Measurements from ENCODE around the gene GRID1. TPM values are rescaled to one million over a fixed set of nuclear protein-coding genes. Genes with fewer than 3 reads are reported as not detected.
"Not testable (repeated sequence)": the region's sequence is repeated elsewhere in the genome, so short reads cannot be mapped to it uniquely, and the experiment has no call there.

Gene GRID1
- total RNA-seq, 1 donor from 2014 or later, result 9.2 TPM

DNA sequence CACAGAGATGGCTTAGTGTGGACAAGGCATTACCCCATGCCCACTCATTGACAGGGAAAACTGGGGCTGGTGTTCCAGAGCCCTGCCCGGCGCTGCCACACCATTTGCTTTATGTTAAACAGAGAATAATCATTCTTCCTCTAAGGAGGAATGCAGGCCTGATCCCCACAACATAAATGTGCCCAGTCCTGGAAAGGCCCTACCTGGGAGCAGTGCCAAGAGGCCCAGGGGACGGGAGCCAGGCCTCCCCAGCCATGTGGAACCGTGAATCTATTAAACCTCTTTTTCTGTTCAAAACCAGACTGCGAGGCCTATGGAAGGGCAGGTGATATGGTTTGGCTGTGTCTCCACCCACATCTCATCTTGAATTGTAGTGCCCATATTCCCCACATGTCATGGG, 264.1 kb downstream of the GRID1 start:
- peaks cover under 1% of the 10 kb centered on the region for H3K27me3 Mint-ChIP-seq
- H3K36me3 Mint-ChIP-seq, result no peaks in the 10 kb centered on the region
- no peak overlapping the region for H3K4me3 Mint-ChIP-seq
- TF ChIP-seq, protein P1, sequence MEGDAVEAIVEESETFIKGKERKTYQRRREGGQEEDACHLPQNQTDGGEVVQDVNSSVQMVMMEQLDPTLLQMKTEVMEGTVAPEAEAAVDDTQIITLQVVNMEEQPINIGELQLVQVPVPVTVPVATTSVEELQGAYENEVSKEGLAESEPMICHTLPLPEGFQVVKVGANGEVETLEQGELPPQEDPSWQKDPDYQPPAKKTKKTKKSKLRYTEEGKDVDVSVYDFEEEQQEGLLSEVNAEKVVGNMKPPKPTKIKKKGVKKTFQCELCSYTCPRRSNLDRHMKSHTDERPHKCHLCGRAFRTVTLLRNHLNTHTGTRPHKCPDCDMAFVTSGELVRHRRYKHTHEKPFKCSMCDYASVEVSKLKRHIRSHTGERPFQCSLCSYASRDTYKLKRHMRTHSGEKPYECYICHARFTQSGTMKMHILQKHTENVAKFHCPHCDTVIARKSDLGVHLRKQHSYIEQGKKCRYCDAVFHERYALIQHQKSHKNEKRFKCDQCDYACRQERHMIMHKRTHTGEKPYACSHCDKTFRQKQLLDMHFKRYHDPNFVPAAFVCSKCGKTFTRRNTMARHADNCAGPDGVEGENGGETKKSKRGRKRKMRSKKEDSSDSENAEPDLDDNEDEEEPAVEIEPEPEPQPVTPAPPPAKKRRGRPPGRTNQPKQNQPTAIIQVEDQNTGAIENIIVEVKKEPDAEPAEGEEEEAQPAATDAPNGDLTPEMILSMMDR (conservative IDR thresholded peaks at IDR 0.05), result no peak
- DNase-seq (ENCODE audit: extremely low spot score, unreplicated experiment), result peak; percentile 31
- H3K27ac Mint-ChIP-seq, result no peak overlapping the region
- peaks cover 4% of the 10 kb centered on the region for H3K4me1 Mint-ChIP-seq (ENCODE audit: unreplicated experiment)
- no peaks in the 10 kb centered on the region for H3K9me3 Mint-ChIP-seq

DNA sequence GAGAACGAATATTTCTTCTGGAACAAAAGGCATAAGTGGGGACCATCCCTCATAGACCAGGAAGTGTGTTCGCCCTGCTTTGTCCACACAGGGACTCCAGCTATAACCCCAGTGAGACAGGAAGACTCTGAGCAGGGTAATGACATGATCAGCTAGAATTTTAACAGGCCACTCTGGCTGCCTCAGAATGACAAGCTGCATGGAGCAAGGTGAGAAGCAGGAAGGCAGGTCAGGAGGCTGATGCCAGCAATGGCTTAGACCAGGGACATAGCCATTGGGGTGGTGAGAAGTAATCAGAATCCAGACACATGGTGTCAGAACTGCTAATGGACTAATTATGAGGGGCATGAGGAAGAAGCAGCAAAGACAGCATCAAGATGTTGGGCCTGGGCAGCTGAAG, 264.6 kb downstream of the GRID1 start:
- Mint-ChIP-seq H3K9me3 (no peaks in the 10 kb centered on the region), H3K36me3 (no peaks in the 10 kb centered on the region)

DNA sequence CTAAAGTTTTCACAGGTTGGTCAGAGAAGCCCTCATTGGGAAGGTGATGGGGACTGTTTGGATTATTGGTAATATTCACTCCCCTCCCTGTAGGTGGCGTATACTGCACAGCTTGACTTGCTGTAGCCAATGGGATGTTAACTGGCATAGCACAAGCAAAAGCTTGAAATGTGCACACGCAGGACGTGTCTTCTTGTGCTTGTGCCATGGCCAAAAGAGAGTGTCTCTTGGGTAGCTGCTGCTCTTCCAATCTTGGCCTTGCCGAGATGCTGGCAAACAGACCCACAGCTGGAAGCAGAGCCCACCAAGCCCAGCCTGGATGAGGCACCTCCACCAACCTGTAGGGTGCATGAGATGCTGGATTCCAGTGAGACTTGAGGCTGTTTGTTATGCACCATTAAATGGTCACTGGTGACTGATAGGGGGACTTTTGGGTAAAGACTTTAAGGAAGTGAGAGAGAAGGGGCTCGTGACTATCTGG, 266.0 kb downstream of the GRID1 start:
- Mint-ChIP-seq H3K4me1 (ENCODE audit: unreplicated experiment) (peaks cover 4% of the 10 kb centered on the region), H3K36me3 (no peaks in the 10 kb centered on the region), H3K27ac (no peak overlapping the region), H3K4me3 (no peak overlapping the region), H3K27me3 (peaks cover 3% of the 10 kb centered on the region), H3K9me3 (no peaks in the 10 kb centered on the region)
- TF ChIP-seq, protein P1 (conservative IDR thresholded peaks at IDR 0.05), result peak; percentile 68
- peak; percentile 45 for DNase-seq (ENCODE audit: extremely low spot score, unreplicated experiment)

More for the DNA sequence above, 264.6 kb downstream of the GRID1 start:
- TF ChIP-seq, protein P1 (conservative IDR thresholded peaks at IDR 0.05), result no peak
- Mint-ChIP-seq H3K27me3 (peaks cover 3% of the 10 kb centered on the region), H3K4me3 (no peak overlapping the region), H3K4me1 (ENCODE audit: unreplicated experiment) (peaks cover 4% of the 10 kb centered on the region), H3K27ac (no peak overlapping the region)
- no peak for DNase-seq (ENCODE audit: extremely low spot score, unreplicated experiment)

DNA sequence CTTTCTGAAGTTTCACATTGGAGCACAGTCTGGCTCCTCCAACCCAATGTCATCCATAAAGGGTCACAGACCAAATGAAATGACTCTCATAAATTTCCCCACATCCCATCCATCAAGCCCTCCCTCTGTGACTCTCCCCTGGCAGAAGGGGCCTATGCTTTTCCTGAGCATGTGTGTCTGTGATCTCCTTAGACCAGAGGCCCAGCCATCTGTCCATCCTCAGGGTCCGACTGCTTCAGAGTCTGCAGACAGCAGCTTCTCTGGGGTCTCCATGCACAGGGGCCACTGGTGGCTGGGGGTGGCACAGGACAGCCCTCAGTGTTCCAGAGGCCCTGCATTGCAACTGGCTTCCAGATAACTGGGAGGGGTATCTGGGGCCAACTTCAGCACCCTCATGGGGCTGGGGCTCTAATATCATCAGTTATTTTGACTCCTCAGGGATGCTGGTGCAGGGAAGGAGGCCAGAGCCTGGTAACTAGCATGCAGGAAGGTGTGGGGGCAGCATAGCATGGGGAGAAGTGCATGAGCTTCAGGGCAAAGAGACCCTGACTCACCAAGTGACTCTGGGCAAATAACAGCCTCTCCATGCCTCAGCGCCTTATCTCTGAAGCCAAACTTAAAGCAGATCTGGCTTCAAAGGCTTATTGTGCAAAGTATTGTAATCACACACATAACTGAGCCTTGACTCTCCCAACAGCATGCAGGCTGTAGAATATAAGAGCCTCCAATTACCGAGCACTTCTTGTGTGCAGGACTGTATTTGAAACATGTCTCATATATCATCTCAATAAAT, 266.9 kb downstream of the GRID1 start:
- H3K36me3 Mint-ChIP-seq, result no peaks in the 10 kb centered on the region
- DNase-seq (ENCODE audit: extremely low spot score, unreplicated experiment), result peak; percentile 25

DNA sequence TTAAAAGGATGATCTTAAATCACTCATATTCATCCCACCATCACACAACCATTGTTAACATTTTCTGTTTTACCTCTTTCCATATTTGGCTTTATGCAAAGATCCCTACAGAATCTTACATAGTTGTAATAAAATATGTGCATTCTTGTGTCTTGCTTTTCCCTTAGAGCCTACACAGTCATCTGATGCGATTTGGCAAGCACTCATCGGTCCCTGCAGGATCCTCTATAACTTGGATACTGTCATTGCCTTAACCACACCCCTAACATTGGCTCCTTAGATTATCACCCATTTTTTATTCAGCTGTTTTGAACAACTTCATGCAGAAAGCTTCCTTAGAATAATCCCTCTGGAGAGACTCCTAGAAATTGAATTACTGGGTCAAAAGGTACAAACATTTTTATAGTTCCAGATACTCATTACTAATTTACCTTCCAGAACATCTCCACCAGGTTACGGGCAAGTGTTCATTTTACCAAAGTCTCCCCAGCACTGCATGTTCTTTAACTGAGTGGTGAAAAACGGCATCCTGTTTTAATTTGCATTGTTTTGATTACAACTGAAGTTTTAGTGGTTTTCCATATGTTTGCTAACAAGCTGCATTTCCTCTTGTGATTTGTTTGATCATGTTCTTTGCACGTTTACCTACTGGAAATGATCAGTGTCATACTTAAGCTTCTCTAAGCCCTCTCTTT, 268.3 kb downstream of the GRID1 start:
- H3K4me3 Mint-ChIP-seq, result no peak overlapping the region
- H3K4me1 Mint-ChIP-seq (ENCODE audit: unreplicated experiment), result peaks cover 4% of the 10 kb centered on the region
- no peaks in the 10 kb centered on the region for H3K9me3 Mint-ChIP-seq
- H3K27me3 Mint-ChIP-seq, result peaks cover 8% of the 10 kb centered on the region
- H3K27ac Mint-ChIP-seq, result no peak overlapping the region
- DNase-seq (ENCODE audit: extremely low spot score, unreplicated experiment), result no peak
- H3K36me3 Mint-ChIP-seq, result no peaks in the 10 kb centered on the region
- TF ChIP-seq, protein P1 (conservative IDR thresholded peaks at IDR 0.05), result no peak

More for the DNA sequence above, 266.9 kb downstream of the GRID1 start:
- no peak overlapping the region for H3K4me3 Mint-ChIP-seq
- TF ChIP-seq, protein P1 (conservative IDR thresholded peaks at IDR 0.05), result no peak
- peaks cover 4% of the 10 kb centered on the region for H3K4me1 Mint-ChIP-seq (ENCODE audit: unreplicated experiment)
- H3K27ac Mint-ChIP-seq, result no peak overlapping the region
- peaks cover 8% of the 10 kb centered on the region for H3K27me3 Mint-ChIP-seq
- no peaks in the 10 kb centered on the region for H3K9me3 Mint-ChIP-seq

DNA sequence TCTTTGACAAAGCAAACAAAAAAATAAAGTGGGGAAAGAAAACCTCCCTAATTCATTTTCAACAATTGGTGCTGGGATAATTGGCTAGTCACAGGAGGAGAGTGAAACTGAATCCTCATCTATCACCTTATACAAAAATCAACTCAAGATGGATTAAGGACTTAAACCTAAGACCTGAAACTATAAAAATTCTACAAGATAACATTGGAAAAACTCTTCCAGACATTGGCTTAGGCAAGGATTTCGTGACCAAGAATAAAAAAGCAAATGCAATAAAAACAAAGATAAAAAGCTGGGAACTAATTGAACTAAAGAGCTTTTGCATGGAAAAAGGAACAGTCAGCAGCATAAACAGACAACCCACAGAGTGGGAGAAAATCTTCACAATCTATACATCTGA, 271.5 kb downstream of the GRID1 start:
- H3K27ac Mint-ChIP-seq; H3K4me1 Mint-ChIP-seq (ENCODE audit: unreplicated experiment): not testable (repeated sequence)
- peaks cover 10% of the 10 kb centered on the region for H3K27me3 Mint-ChIP-seq

DNA sequence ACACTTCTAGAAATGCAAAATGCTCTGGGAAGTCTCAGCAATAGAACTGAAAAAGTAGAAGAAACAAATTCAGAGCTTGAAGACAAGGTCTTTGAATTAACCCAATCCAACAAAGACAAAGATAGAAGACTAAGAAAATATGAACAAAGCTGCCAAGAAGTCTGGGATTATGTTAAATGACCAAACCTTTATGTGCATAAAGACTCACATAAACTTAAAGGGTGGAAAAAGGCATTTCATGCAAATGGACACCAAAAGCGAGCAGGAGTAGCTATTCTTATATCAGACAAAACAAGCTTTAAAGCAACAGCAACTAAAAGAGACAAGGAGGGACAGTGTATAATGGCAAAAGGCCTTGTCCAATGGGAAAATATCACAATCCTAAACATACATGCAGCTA, 274.3 kb downstream of the GRID1 start:
- not testable (repeated sequence) for H3K4me3 Mint-ChIP-seq; DNase-seq (ENCODE audit: extremely low spot score, unreplicated experiment); H3K9me3 Mint-ChIP-seq; H3K27ac Mint-ChIP-seq; H3K36me3 Mint-ChIP-seq; H3K4me1 Mint-ChIP-seq (ENCODE audit: unreplicated experiment); H3K27me3 Mint-ChIP-seq

More for the DNA sequence above, 271.5 kb downstream of the GRID1 start:
- not testable (repeated sequence) for H3K4me3 Mint-ChIP-seq; DNase-seq (ENCODE audit: extremely low spot score, unreplicated experiment); H3K36me3 Mint-ChIP-seq; H3K9me3 Mint-ChIP-seq

All from type B pancreatic cell (in vitro differentiated cells).